Measurements from ENCODE around the gene KLRG1. TPM values are rescaled to one million over a fixed set of nuclear protein-coding genes. Genes with fewer than 3 reads are reported as not detected.

KLRG1 gene
- total and polyA plus RNA-seq, 2 donors (not counting 1 experiment from before 2014, with no cell fraction given): 3.7 to 3.9 TPM

DNA sequence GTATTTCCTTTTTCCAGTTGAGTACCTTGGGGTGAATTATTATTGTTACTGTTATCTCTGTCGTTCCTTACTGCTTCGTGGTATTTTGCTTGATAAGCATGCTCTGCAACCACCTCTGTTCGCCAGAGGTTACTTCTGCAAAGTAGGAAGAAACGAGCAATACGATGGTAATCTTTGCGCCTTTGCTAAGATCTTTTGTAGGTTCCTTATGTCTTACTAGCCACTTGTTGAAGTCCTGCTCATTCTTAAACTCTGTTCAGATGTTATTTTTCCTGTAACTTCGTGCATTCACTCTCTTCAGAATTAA, 39.2 kb upstream of the KLRG1 start:
- H3K4me1 ChIP-seq (ENCODE audit: control insufficient read depth in 2 of 2, insufficient read depth in 2 of 2, low read length in 2 of 2): peaks cover 31 to 35% of the 10 kb centered on the region in 2 donors
- ATAC-seq (ENCODE audit: low read depth): peak; percentile 23
- whole genome bisulfite sequencing (ENCODE audit: insufficient coverage): 0% methylated on average over 2 of the region's 7 CpGs

More for the DNA sequence above, 39.2 kb upstream of the KLRG1 start:
- ChIA-PET POLR2A (interaction anchor here (0.8 to 1.2 kb wide), 2 partner anchors 36 to 308 kb away, joined by 3 to 7 read pairs; partner anchors contain the start of gene PHC1), CTCF (interaction anchor here (0.9 to 3.6 kb wide), 7 partner anchors 38 to 265 kb away, joined by 3 to 14 read pairs (median 7); no protein-coding TSS in a partner anchor)
- peak overlapping the region; percentile 97 to 98 for H3K27ac ChIP-seq (ENCODE audit: low read length in 2 of 2)
- H3K4me3 ChIP-seq (ENCODE audit: control extremely low read depth in 1 of 5, extremely low read depth in 1 of 5, insufficient read depth in 1 of 5, low read depth in 2 of 5, low read length in 4 of 5): peak overlapping the region; percentile 67 to 99 (median 91)
- TF ChIP-seq EZH2 (IDR thresholded peaks at IDR 0.05; ENCODE audit: borderline replicate concordance, insufficient read depth, low read depth, low read length, poor library complexity, severe bottlenecking): no peak
- no peak for TF ChIP-seq CTCF (IDR thresholded peaks at IDR 0.05)
- DNase-seq: no peak
- peak overlapping the region; percentile 92 for H3K4me2 ChIP-seq (replicated peaks; ENCODE audit: low read depth, low read length, poor library complexity, severe bottlenecking)
- Mint-ChIP-seq H3K27ac (peak overlapping the region; percentile 98), H3K4me1 (peaks cover 44% of the 10 kb centered on the region), H3K9me3 (ENCODE audit: insufficient read depth) (no peaks in the 10 kb centered on the region), H3K27me3 (no peaks in the 10 kb centered on the region), H3K4me3 (peak overlapping the region; percentile 95)
- no peaks in the 10 kb centered on the region for H3K9me3 ChIP-seq (ENCODE audit: control extremely low read depth in 1 of 3, control insufficient read depth in 2 of 3, insufficient read depth in 1 of 3, low read length in 2 of 3)
- peak overlapping the region; percentile 78 for H2AFZ ChIP-seq (ENCODE audit: insufficient read depth, low read depth, low read length, poor library complexity, severe bottlenecking)
- intact Hi-C loops (cut with micrococcal nuclease): loop anchor here (1.0 to 10.0 kb wide), 2 partner anchors 55 to 89 kb away; no protein-coding TSS in a partner anchor
- H3K79me2 ChIP-seq (ENCODE audit: control insufficient read depth, insufficient read depth, low read length): peaks cover 57% of the 10 kb centered on the region
- peak overlapping the region; percentile 98 for H3K9ac ChIP-seq (ENCODE audit: low read length)
- no peaks in the 10 kb centered on the region for H3K27me3 ChIP-seq (replicated peaks in 1 of 4; ENCODE audit: control extremely low read depth in 1 of 4, control insufficient read depth in 3 of 4, insufficient read depth in 4 of 4, low read length in 3 of 4)
- H3K36me3 ChIP-seq (replicated peaks in 1 of 2; ENCODE audit: control extremely low read depth in 1 of 2, control insufficient read depth in 1 of 2, extremely low read depth in 1 of 2, insufficient read depth in 2 of 2, low read length in 1 of 2): peaks cover 2 to 12% of the 10 kb centered on the region in 2 experiments
- H4K20me1 ChIP-seq (ENCODE audit: control insufficient read depth, insufficient read depth, low read length, poor library complexity, severe bottlenecking): peaks cover 9% of the 10 kb centered on the region
